H9 (cell line): ENCODE results near the gene SCP2D1. TPM values are rescaled to one million over a fixed set of nuclear protein-coding genes. Genes with fewer than 3 reads are reported as not detected.
A peak's percentile ranks its signal among the peaks of the same experiment; 100 is the strongest.

Experiments used
- DNase-seq: peaks from one replicate; pipeline ENCODE4 v3.0.0-alpha.2; 2017
- H2AFZ ChIP-seq: one replicate; pipeline ENCODE4 v1.6.1; 2013; ENCODE audit warnings: mild to moderate bottlenecking, low read length, control low read depth, moderate library complexity
- H2AK5ac ChIP-seq: 2 replicates; pipeline ENCODE4 v1.6.1; 2013; ENCODE audit warnings: low read length, control low read depth, mixed read lengths; ENCODE audit not compliant: insufficient read length
- H2BK120ac ChIP-seq: one replicate; pipeline ENCODE4 v1.6.1; 2013; ENCODE audit warnings: low read depth, mild to moderate bottlenecking, low read length, control low read depth, inconsistent platforms; ENCODE audit not compliant: poor library complexity, severe bottlenecking
- H2BK12ac ChIP-seq: 2 replicates; pipeline ENCODE4 v1.6.1; 2013; ENCODE audit warnings: low read length, control low read depth, mixed read lengths, low read depth; ENCODE audit not compliant: insufficient read length
- H2BK15ac ChIP-seq: 2 replicates; pipeline ENCODE4 v1.6.1; 2013; ENCODE audit warnings: low read depth, low read length, control low read depth
- H2BK20ac ChIP-seq: one replicate; pipeline ENCODE4 v1.6.1; 2013; ENCODE audit warnings: low read depth, mild to moderate bottlenecking, low read length, control low read depth, inconsistent platforms; ENCODE audit not compliant: poor library complexity, severe bottlenecking
- H2BK5ac ChIP-seq: 2 replicates; pipeline ENCODE4 v1.6.1; 2013; ENCODE audit warnings: low read length, control low read depth, mixed read lengths; ENCODE audit not compliant: insufficient read length
- H3K14ac ChIP-seq: 2 replicates; pipeline ENCODE4 v1.6.1; 2013; ENCODE audit warnings: low read length, control low read depth; ENCODE audit not compliant: insufficient read depth
- H3K18ac ChIP-seq: 2 replicates; pipeline ENCODE4 v1.6.1; 2013; ENCODE audit warnings: low read depth, mild to moderate bottlenecking, mixed read lengths, low read length, control low read depth; ENCODE audit not compliant: insufficient read length
- H3K23ac ChIP-seq: 2 replicates; pipeline ENCODE4 v1.6.1; 2013; ENCODE audit warnings: low read length, control low read depth, mixed read lengths, low read depth; ENCODE audit not compliant: insufficient read length
- H3K23me2 ChIP-seq: 2 replicates; pipeline ENCODE4 v1.6.1; 2013; ENCODE audit warnings: low read depth, mild to moderate bottlenecking, mixed read lengths, low read length, control low read depth; ENCODE audit not compliant: insufficient read length, poor library complexity, severe bottlenecking
- H3K27ac ChIP-seq: 2 replicates; pipeline ENCODE4 v1.5.1; 2013; ENCODE audit warnings: low read length, control low read depth, mixed read lengths, low read depth; ENCODE audit not compliant: insufficient read length
- H3K27me3 ChIP-seq: 2 replicates; pipeline ENCODE4 v1.6.1; 2013; ENCODE audit warnings: low read length, control low read depth, inconsistent platforms; ENCODE audit not compliant: insufficient read depth
- H3K4ac ChIP-seq: 2 replicates; pipeline ENCODE4 v1.6.1; 2013; ENCODE audit warnings: low read depth, mild to moderate bottlenecking, control low read depth, inconsistent platforms, low read length, moderate library complexity
- H3K4me1 ChIP-seq: 2 replicates; pipeline ENCODE4 v1.6.1; 2013; ENCODE audit warnings: low read length, control low read depth, inconsistent platforms; ENCODE audit not compliant: insufficient read depth
- H3K4me2 ChIP-seq: 2 replicates; pipeline ENCODE4 v1.6.1; 2013; ENCODE audit warnings: low read length, control low read depth, mixed read lengths; ENCODE audit not compliant: insufficient read length, insufficient read depth
- H3K56ac ChIP-seq: 2 replicates; pipeline ENCODE4 v1.6.1; 2013; ENCODE audit warnings: low read depth, mild to moderate bottlenecking, mixed read lengths, low read length, control low read depth; ENCODE audit not compliant: insufficient read length
- H3K79me1 ChIP-seq: 2 replicates; pipeline ENCODE4 v1.6.1; 2013; ENCODE audit warnings: low read depth, mild to moderate bottlenecking, moderate library complexity, low read length, control low read depth, inconsistent platforms; ENCODE audit not compliant: insufficient read depth, poor library complexity, severe bottlenecking
- H3K79me2 ChIP-seq: 2 replicates; pipeline ENCODE4 v1.6.1; 2013; ENCODE audit warnings: low read length, control low read depth, inconsistent platforms; ENCODE audit not compliant: insufficient read depth
- H3K9ac ChIP-seq: 2 replicates; pipeline ENCODE4 v1.6.1; 2013; ENCODE audit warnings: low read length, control low read depth, mixed read lengths; ENCODE audit not compliant: insufficient read length; ENCODE audit errors: extremely low read depth
- H3K9me3 ChIP-seq: one replicate; pipeline ENCODE4 v1.6.1; 2013; ENCODE audit warnings: low read depth, low read length, inconsistent platforms; ENCODE audit not compliant: control insufficient read depth
- H3T11ph ChIP-seq: one replicate; pipeline ENCODE4 v1.6.1; 2013; ENCODE audit warnings: mild to moderate bottlenecking, low read length, control low read depth, inconsistent platforms
- H4K20me1 ChIP-seq: one replicate; pipeline ENCODE4 v1.6.1; 2013; ENCODE audit not compliant: control insufficient read depth, insufficient read length, insufficient read depth
- H4K5ac ChIP-seq: 2 replicates; pipeline ENCODE4 v1.6.1; 2013; ENCODE audit warnings: low read depth, mild to moderate bottlenecking, mixed read lengths, low read length, control low read depth; ENCODE audit not compliant: insufficient read length
- H4K8ac ChIP-seq: replicated peaks from 2 replicates; pipeline ENCODE4 v1.6.1; 2013; ENCODE audit warnings: low read length, control low read depth, mixed read lengths, low read depth; ENCODE audit not compliant: insufficient read length
- H4K91ac ChIP-seq: 2 replicates; pipeline ENCODE4 v1.6.1; 2013; ENCODE audit warnings: low read depth, mild to moderate bottlenecking, moderate library complexity, mixed read lengths, low read length, control low read depth; ENCODE audit not compliant: insufficient read length
- H3K27ac Mint-ChIP-seq, 3 experiments: 2 replicates in 2 of 3; 3 replicates in 1 of 3; pipeline ENCODE4 v1.8.0; 2020 to 2021; ENCODE audit warnings: mixed read lengths in 3 of 3, mild to moderate bottlenecking in 1 of 3, moderate library complexity in 1 of 3
- H3K27me3 Mint-ChIP-seq: 2 replicates; pipeline ENCODE4 v1.8.0; 2021; ENCODE audit warnings: low read depth, mild to moderate bottlenecking, moderate library complexity, mixed read lengths
- H3K36me3 Mint-ChIP-seq, 3 experiments: 2 replicates in 2 of 3; 3 replicates in 1 of 3; pipeline ENCODE4 v1.8.0; 2020 to 2021; ENCODE audit warnings: low read depth in 3 of 3, mixed read lengths in 3 of 3; ENCODE audit not compliant: insufficient read depth in 1 of 3
- H3K4me1 Mint-ChIP-seq, 2 experiments: 2 replicates each; pipeline ENCODE4 v1.8.0; 2020; ENCODE audit warnings: mixed read lengths in 2 of 2
- H3K4me3 Mint-ChIP-seq, 2 experiments: 2 replicates in 1 of 2; 3 replicates in 1 of 2; pipeline ENCODE4 v1.8.0; 2020 to 2021; ENCODE audit warnings: mild to moderate bottlenecking in 2 of 2, mixed read lengths in 2 of 2, moderate library complexity in 1 of 2
- H3K9me3 Mint-ChIP-seq, 2 experiments: 2 replicates in 1 of 2; 3 replicates in 1 of 2; pipeline ENCODE4 v1.8.0; 2020; ENCODE audit warnings: mild to moderate bottlenecking in 2 of 2, mixed read lengths in 2 of 2, moderate library complexity in 1 of 2
- WGBS: extraction: QIAGEN DNeasy Blood & Tissue Kit; methylation state at CpG from one replicate; pipeline ENCODE4 v1.1.7; 2013; ENCODE audit warnings: missing lambda C conversion rate, low lambda C conversion rate, mixed read lengths; ENCODE audit not compliant: insufficient read length; ENCODE audit errors: extremely low coverage; 5-methylcytosine and 5-hydroxymethylcytosine counted together
- total RNA-seq: library from RNA; stranded (reverse); gene quantifications from 2 replicates; pipeline ENCODE4 v1.2.1, GENCODE V29; 2021
- TF ChIP-seq, protein P1 (sequence below): fragments of 200-600 bp; sonication (generic); conservative IDR thresholded peaks from 3 replicates; pipeline ENCODE4 v1.8.0; 2021; ENCODE audit warnings: antibody characterized with exemption, mild to moderate bottlenecking

SCP2D1 gene
- total RNA-seq, 1 experiment from 2014 or later: not detected

DNA sequence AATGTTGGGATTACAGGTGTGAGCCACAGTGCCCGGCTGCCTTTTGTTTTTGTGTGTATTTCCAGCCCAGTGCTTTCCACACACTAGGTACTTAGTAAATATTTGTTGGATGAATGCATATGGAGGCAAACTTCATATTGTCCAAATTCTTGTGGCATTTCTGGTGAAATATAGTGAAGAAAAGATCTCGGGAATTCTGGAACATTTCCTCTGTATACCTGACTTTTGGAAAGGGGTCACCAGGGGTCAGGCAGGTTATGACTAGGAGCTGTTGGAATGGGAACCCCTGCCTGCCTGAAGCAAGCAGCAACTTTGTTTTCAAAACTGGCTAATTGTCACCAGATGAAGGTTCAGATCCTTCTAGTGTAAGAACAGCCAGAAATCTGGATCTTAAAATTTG is 12.1 kb upstream of the SCP2D1 start:
- H3K9ac ChIP-seq: no peak overlapping the region
- no peak overlapping the region for H3K4me2 ChIP-seq
- H2BK5ac ChIP-seq: no peak overlapping the region
- H3K4ac ChIP-seq: no peak overlapping the region
- H3K23me2 ChIP-seq: no peaks in the 10 kb centered on the region
- no CpG with 5 or more reads among the region's 2 CpGs for WGBS
- H3T11ph ChIP-seq: no peak overlapping the region
- H3K27me3 ChIP-seq: no peaks in the 10 kb centered on the region
- TF ChIP-seq, protein P1, sequence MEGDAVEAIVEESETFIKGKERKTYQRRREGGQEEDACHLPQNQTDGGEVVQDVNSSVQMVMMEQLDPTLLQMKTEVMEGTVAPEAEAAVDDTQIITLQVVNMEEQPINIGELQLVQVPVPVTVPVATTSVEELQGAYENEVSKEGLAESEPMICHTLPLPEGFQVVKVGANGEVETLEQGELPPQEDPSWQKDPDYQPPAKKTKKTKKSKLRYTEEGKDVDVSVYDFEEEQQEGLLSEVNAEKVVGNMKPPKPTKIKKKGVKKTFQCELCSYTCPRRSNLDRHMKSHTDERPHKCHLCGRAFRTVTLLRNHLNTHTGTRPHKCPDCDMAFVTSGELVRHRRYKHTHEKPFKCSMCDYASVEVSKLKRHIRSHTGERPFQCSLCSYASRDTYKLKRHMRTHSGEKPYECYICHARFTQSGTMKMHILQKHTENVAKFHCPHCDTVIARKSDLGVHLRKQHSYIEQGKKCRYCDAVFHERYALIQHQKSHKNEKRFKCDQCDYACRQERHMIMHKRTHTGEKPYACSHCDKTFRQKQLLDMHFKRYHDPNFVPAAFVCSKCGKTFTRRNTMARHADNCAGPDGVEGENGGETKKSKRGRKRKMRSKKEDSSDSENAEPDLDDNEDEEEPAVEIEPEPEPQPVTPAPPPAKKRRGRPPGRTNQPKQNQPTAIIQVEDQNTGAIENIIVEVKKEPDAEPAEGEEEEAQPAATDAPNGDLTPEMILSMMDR: no peak
- H3K9me3 ChIP-seq: no peaks in the 10 kb centered on the region
- Mint-ChIP-seq H3K4me1 (no peaks in the 10 kb centered on the region), H3K27me3 (peaks cover 34% of the 10 kb centered on the region), H3K27ac (no peak overlapping the region), H3K36me3 (no peaks in the 10 kb centered on the region), H3K4me3 (no peak overlapping the region), H3K9me3 (no peaks in the 10 kb centered on the region)
- no peak overlapping the region for H3K23ac ChIP-seq
- H3K79me1 ChIP-seq: no peaks in the 10 kb centered on the region
- no peak overlapping the region for H2AFZ ChIP-seq
- peak overlapping the region; percentile 36 for H3K56ac ChIP-seq
- H3K14ac ChIP-seq: no peak overlapping the region
- no peak overlapping the region for H2BK20ac ChIP-seq
- H4K5ac ChIP-seq: no peak overlapping the region
- no peak overlapping the region for H2BK120ac ChIP-seq
- no peak overlapping the region for H2BK12ac ChIP-seq
- H4K20me1 ChIP-seq: no peaks in the 10 kb centered on the region
- no peak overlapping the region for H2BK15ac ChIP-seq
- H3K4me1 ChIP-seq: no peaks in the 10 kb centered on the region
- H4K8ac ChIP-seq: no peak overlapping the region
- no peak overlapping the region for H3K27ac ChIP-seq
- H3K18ac ChIP-seq: no peak overlapping the region
- no peak overlapping the region for H2AK5ac ChIP-seq
- DNase-seq: no peak
- no peaks in the 10 kb centered on the region for H3K79me2 ChIP-seq
- no peak overlapping the region for H4K91ac ChIP-seq
